Stimulated activated CD8-positive, alpha-beta memory T cell treated with anti-CD3 and anti-CD28 coated beads, Interleukin-7, amount 100 ng/mL, for 1 hour (primary cell): ENCODE results near the gene S100B.
"Not testable (repeated sequence)": the region's sequence is repeated elsewhere in the genome, so short reads cannot be mapped to it uniquely, and the experiment has no call there.

Experiments used
- DNase-seq, 2 donors: peaks; one replicate each; pipeline ENCODE4 v3.0.0-alpha.2; 2020; ENCODE audit warnings: low read depth in 2 of 2

The S100B gene

GRCh38 chr21:46600978-46601377 lies 3.9 kb downstream of the S100B start:
- no peak for DNase-seq

GRCh38 chr21:46600305-46600704 lies 4.6 kb downstream of the S100B start:
- DNase-seq = no peak

DNA sequence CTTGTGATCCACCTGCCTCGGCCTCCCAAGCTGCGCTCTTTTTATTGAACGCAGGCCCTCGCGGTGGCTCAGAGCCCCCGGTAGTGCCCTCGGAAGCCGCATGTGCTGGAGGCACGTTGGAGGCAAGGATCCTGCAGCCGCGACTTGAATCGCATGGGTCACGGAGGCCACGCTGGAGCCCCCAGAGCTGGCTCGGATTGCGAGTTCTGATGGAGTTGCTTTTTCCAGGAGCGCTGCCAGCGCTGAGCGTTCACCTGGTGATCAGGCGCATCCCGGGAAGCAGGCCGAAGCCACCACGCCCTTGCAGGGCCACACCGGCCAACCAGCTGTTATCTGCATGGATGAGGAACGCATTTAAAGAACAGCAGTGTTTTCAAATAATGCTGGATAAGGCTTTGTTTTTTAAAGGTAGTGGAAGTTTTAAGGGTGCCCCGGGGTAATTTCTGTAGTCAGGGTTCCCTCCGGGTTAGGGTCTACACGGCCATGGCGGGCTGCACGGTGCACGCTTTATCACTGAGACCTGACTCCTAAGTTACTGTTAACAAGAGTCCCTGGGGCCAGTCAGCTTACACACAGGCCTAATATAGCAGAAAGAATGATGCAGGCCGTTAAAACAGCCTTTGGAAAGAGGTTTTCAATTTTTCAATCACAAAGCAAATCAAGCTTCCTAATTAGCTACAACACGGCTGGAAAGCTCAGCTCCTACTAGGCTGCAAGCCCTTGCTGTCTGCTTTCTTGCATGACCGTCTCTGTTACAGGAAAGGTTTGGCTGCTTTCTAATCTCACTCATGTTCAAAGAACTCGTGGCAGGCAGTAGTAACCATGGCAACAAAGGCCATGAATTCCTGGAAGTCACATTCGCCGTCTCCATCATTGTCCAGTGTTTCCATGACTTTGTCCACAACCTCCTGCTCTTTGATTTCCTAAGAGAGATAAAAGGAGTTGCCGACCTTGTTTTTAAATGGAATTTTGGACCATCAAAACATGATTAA lies 6.0 kb downstream of the S100B start:
- DNase-seq = no peak

- no peak for DNase-seq
Observed at GRCh38 chr21:46597896-46598343, 7.0 kb downstream of the S100B start.

DNA sequence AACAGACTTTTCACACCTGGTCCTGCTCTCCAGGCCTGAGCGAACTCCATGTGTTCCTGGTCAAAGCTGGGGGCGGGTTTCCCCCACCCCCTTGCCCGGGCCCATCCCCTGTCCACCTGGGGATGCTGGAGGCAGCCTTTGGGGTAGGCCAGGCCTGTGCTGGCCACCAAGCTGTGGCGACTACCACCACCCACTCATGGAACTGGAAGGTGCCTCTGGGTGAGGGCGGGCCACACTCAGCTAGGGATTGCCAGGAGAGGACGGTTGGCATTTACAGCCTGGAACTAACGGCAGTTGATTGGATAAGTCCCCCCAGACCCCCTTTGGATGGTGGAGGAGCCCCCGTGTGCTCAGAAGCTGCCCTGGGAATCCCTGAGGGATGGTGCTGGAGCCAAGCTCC lies 7.9 kb downstream of the S100B start:
- no peak for DNase-seq

DNA sequence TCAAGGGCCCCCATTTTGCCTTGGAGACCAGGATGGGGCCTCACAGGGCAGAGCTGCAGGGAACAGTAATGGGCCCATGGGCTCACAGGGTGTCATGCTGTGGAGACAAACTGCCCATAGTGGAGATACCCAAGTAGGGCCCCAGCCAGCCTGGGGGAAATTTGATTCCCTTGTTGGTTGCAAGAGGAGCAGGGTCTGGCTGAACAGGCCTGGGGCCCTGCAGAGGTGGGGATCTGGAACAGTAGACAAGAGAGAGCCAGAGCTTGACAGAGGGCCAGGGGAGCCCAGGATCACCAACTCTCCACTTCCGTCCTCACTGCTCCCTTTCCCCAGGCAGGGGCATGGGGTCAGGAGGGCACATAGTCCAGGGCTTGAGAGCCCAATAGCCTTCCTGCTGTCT lies 8.7 kb downstream of the S100B start:
- DNase-seq = no peak

DNA sequence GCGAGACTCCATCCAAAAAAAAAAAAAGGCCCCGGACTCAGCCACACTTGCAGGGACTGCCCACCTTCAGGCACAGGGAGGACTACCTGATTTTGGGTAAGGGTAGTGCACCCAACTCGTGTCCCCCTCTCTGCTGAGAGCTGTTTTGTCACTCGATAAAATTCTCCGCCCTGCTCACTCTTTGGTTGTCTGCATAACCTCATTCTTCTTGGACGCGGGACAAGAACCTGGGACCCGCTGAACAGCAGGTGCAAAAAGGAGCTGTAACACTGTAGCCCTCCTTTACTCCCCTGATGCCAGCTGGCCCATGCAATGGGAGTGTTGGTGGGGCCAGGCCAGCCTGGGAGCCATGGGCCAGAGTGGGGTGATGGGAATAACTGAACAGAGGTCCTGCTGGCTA lies 10.6 kb downstream of the S100B start:
- DNase-seq = no peak

DNA sequence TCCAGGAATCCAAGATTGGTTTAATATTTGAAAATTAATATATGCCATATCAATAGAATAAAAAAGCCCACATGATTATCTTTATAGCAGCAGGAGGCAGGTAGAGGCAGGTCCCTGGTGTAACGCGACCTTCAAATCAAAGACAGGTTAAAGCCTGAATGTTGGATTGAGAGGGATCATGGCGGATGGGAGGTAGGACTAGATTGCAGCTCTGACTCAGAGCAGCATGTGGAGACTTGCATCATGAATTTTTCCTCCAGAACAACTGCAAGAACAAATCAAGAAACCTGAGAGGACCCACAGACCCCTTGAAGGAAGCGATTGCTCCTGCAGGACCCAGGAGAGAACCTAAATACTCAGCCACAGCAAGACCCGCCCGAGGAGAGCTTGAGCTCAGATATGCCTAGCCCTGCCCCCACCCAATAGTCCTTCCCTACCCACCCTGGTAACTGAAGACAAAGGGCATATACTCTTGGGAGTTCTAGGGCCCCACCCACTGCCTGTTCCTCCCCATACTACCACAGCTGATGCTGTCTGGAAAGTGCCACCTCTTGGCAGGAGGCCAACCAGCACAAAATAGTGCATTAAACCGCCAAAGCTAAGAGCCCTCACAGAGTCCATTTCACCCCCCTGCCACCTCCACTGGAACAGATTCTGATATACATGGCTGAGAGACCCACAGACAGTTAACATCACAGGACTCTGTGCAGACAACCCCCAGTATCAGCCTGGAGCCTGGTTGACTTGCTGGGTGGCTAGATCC lies 19.5 kb downstream of the S100B start:
- DNase-seq = no peak

DNA sequence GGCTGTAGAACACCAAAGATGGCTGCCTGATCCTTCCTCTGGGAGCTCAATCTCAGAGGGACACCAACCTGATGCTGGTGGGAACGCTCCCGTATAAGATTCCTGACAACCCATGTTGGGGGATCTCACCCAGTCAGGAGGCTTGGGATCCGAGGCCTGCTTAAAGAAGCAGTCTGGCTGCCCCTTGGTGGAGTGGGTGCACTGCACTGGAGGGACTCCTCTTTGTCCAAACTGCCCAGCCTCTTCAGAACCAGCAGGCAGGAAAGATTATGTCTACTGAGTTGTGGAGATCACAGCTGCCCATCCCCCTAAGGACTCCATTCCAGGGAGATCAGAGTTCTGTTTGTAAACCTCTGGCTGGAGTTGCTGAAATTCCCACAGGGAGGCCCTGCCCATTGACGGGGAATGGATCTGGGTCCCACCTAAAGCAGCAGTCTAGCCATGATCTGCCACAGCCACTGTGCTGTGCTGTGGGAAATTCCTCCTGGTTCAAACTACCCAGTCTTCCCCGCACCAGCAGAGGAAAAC lies 23.0 kb downstream of the S100B start:
- no peak for DNase-seq

DNA sequence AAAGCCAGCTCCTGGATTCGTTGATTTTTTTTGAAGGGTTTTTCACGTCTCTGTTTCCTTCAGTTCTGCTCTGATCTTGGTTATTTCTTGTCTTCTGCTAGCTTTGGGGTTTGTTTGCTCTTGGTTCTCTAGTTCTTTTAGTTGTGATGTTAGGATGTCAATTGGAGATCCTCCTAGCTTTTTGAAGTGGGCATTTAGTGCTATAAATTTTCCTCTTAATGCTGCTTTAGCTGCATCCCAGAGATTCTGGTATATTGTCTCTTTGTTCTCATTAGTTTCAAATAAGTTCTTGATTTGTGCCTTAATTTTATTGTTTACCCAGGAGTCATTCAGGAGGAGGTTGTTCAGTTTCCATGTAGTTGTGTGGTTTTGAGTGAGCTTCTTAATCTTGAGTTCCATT lies 25.5 kb downstream of the S100B start:
- DNase-seq = not testable (repeated sequence)

GRCh38 chr21:46577786-46578185 lies 27.1 kb downstream of the S100B start:
- DNase-seq = not testable (repeated sequence)

DNA sequence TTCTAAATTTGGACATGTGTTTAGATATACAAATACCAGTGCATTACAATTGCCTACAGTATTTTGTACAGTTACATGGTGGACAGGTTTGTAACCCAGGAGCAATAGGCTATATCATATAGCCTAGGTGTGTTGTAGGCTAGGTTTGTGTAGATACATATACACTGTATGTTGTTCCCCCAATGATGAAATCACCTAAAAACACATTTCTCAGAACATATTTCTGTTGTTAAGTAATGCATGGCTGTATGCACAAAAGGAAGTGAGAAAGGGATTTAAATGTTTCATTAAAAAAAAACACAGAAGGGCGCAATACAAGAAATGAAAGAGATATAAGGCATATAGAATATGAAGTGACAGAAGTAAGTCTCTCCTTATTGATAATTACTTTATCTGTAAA lies 32.0 kb downstream of the S100B start:
- DNase-seq = no peak

GRCh38 chr21:46570631-46571030 lies 34.3 kb downstream of the S100B start:
- no peak for DNase-seq

DNA sequence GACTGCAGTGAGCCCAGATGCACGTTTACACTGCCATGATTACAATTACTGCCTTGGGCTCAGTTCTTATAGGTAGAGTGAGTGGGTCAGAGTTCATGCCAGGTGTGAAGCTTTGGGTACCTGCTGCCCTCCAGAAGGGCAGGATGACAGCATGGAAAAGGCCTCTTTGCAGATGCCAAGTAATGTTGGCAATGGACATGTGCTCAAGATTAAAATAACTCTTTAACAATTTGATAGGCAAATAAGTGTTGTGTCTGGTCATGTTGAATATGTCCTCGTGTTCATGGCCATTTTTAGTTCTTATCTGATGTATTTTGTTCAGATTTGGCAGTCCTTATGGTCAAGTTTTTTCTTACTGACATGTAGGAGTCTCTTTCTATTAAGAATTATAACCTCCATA lies 34.8 kb downstream of the S100B start:
- no peak for DNase-seq

DNA sequence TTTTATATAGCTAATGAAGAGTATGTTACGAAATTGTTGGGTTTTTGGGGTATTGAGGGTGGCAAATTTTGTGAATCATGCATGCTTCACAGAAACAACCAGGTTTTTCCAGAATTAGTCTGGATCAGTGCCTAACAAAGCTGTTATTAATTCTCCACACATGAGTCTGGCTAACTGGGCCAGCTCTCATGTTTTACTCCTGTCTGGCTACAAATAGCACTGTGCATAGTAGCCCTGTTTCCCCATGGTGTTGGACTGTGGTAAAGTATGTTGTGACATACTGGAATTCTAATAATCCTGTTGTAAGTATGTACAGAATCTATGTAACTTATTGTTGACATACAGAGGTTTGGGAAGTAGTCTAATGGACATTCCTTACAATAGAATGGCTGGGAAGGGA lies 35.8 kb downstream of the S100B start:
- no peak for DNase-seq

- no peak for DNase-seq
Observed at GRCh38 chr21:46568562-46568961, 36.3 kb downstream of the S100B start.

- no peak for DNase-seq
Observed at GRCh38 chr21:46567348-46567747, 37.5 kb downstream of the S100B start.

GRCh38 chr21:46564391-46564790 lies 40.5 kb downstream of the S100B start:
- DNase-seq = no peak

- no peak for DNase-seq
Observed at GRCh38 chr21:46562964-46563607, 41.8 kb downstream of the S100B start.

DNA sequence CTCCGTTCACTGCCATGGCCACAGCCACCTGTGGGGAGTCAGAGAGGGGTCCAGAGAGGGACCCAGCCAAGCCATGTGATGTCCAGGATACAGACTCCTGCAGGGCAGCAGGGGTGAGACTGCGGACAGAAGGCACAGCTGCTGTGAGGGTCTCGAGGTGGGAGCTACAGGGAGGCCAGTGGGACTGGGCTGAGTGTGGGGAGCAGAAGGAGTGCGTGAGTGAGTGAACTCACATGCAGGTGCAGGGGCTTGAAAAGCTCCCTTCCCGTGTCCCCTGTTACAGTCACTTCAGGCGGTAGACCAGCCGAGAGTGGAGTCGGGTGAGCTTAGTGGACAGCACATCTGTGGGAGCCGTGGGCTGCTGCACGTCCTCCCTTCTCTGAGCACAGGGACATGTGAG lies 42.4 kb downstream of the S100B start:
- no peak for DNase-seq

- DNase-seq = no peak
Observed at GRCh38 chr21:46561445-46562090, 43.3 kb downstream of the S100B start.
